Activated CD4-positive, alpha-beta memory T cell treated with anti-CD3 and anti-CD28 coated beads, Interleukin-2, amount 10 ng/mL, durations not matched to agents 7 days and 5 days (primary cell): ENCODE measurements around the gene GRB14. TPM values are rescaled to one million over a fixed set of nuclear protein-coding genes. Genes with fewer than 3 reads are reported as not detected.

Experiments
- CTCF ChIA-PET: fragments of 350-600 bp; sonication (Branson Sonifier 250); formaldehyde crosslinking; loops from one replicate; lab custom pipeline; 2021; ENCODE audit warnings: antibody characterized with exemption, inconsistent platforms; lab: Charles Lee
- POLR2A ChIA-PET: fragments of 350-600 bp; sonication (Branson Sonifier 250); formaldehyde crosslinking; loops from one replicate; lab custom pipeline; 2021; ENCODE audit warnings: antibody characterized with exemption; lab: Charles Lee
- DNase-seq: peaks from one replicate; pipeline ENCODE4 v3.0.0-alpha.2; 2020
- H3K27ac Mint-ChIP-seq: one replicate; pipeline ENCODE4 v1.8.0; 2021; ENCODE audit warnings: mild to moderate bottlenecking, mixed read lengths
- H3K27me3 Mint-ChIP-seq: one replicate; pipeline ENCODE4 v1.8.0; 2021; ENCODE audit warnings: mixed read lengths
- H3K36me3 Mint-ChIP-seq: one replicate; pipeline ENCODE4 v1.8.0; 2021; ENCODE audit warnings: low read depth, mixed read lengths
- H3K4me1 Mint-ChIP-seq: one replicate; pipeline ENCODE4 v1.8.0; 2021; ENCODE audit warnings: mixed read lengths
- H3K4me3 Mint-ChIP-seq: one replicate; pipeline ENCODE4 v1.8.0; 2021; ENCODE audit warnings: mild to moderate bottlenecking, mixed read lengths
- H3K9me3 Mint-ChIP-seq: one replicate; pipeline ENCODE4 v1.8.0; 2021; ENCODE audit warnings: mixed read lengths
- total RNA-seq, 2 experiments: library from RNA; stranded (reverse); gene quantifications; one replicate each; pipeline ENCODE4 v1.2.3, GENCODE V29; 2021

The GRB14 gene
- total RNA-seq, 2 experiments from 2014 or later, result not detected

DNA sequence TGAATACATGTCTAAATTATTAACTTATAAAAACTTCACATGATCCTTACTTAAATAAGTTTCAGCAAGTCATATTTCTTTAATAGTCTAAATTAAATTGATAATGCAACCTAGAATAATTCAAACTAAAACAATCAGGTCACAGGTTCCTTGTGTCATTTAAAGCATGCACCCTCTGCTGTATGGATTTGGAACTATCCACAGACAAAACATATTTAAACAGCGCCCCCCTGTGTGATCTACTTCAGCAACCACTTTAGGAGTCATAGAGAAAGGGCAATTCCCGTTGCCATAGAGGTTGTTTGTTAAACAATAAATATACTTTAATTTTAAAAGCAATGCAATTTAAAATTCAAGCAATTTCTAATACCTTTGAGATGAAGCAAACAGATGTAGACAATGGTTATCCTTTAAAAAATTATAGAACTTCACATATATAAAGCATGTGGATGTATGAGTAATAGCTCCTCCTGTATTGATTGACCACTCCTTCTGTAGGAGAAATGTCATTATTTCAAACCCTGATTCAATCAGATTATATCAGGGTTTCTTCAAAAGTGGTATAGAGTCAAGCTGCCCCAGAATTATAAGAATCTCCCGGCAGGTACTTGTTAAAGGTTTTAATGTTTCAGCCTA is 21.2 kb downstream of the GRB14 start:
- DNase-seq, result no peak
- CTCF ChIA-PET, result no interaction called here
- Mint-ChIP-seq H3K9me3 (no peaks in the 10 kb centered on the region), H3K27ac (no peak overlapping the region), H3K36me3 (no peaks in the 10 kb centered on the region), H3K4me1 (no peaks in the 10 kb centered on the region), H3K4me3 (no peak overlapping the region), H3K27me3 (no peaks in the 10 kb centered on the region)
- POLR2A ChIA-PET, result no interaction called here

DNA sequence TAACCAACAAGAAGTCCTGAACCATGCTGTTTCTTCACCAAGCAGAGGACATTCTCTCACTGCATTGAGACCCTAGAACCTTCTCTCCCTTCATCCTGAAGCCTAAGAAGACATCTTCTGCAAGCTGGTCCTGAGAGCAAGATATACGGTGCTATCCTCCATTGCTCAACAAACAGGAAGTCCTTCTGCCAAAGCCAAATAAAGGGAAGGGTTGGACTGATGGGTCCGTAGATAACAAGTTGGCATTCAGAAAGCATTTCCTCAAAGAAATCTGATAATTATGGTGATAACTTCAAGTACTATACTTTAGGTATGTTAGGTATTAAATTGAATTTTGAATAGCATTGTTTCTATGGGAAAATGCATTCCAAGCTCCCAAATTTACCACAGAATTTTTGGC is 23.3 kb downstream of the GRB14 start:
- H3K27me3 Mint-ChIP-seq, result no peaks in the 10 kb centered on the region
- no peaks in the 10 kb centered on the region for H3K36me3 Mint-ChIP-seq
- H3K27ac Mint-ChIP-seq, result no peak overlapping the region
- POLR2A ChIA-PET, result no interaction called here
- CTCF ChIA-PET, result no interaction called here
- no peak overlapping the region for H3K4me3 Mint-ChIP-seq
- no peaks in the 10 kb centered on the region for H3K9me3 Mint-ChIP-seq
- H3K4me1 Mint-ChIP-seq, result no peaks in the 10 kb centered on the region
- no peak for DNase-seq

DNA sequence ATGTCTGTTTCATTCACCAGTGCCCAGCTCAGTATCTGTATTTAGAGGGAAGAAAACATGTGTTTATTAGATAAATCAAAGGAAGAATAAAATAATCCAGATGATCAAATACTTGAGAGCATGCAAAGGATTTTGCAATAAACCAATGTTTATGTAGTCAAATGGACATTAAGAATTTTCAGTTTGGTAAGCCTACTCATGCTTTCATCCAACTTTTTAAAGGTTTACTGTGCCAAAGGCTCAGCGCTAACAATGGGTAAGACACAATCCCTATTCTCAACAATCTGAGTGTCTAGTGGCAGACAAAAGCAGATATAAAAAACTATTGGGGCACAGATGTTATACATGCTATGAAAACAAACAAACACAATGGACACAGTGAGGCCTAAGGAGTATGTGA is 26.3 kb downstream of the GRB14 start:
- ChIA-PET POLR2A (no interaction called here), CTCF (no interaction called here)
- no peaks in the 10 kb centered on the region for H3K36me3 Mint-ChIP-seq
- no peaks in the 10 kb centered on the region for H3K4me1 Mint-ChIP-seq
- H3K9me3 Mint-ChIP-seq, result peaks cover 2% of the 10 kb centered on the region
- no peak overlapping the region for H3K27ac Mint-ChIP-seq
- no peaks in the 10 kb centered on the region for H3K27me3 Mint-ChIP-seq
- H3K4me3 Mint-ChIP-seq, result no peak overlapping the region
- no peak for DNase-seq

DNA sequence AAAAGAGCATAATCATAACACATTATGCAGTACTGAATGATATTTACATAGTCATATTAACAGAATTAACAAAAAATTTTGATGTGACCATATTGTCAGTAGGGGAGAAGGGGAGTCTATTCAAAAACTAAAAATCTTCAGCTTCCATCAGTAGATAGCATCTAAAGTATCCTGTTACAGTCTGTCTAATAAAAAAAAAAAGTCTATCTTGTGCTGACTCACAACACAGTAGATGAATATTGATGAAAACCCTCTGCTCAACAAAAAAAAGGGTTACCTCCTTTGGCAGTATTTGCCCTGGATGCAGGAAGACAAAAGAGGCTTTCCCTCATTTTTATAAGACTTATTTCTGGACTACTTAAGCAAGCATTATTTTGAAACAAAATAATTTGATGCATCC is 27.3 kb downstream of the GRB14 start:
- H3K4me3 Mint-ChIP-seq, result no peak overlapping the region
- DNase-seq, result no peak
- no peak overlapping the region for H3K27ac Mint-ChIP-seq
- H3K9me3 Mint-ChIP-seq, result peaks cover 2% of the 10 kb centered on the region
- ChIA-PET POLR2A (no interaction called here), CTCF (no interaction called here)
- H3K36me3 Mint-ChIP-seq, result no peaks in the 10 kb centered on the region
- H3K4me1 Mint-ChIP-seq, result no peaks in the 10 kb centered on the region
- H3K27me3 Mint-ChIP-seq, result no peaks in the 10 kb centered on the region

DNA sequence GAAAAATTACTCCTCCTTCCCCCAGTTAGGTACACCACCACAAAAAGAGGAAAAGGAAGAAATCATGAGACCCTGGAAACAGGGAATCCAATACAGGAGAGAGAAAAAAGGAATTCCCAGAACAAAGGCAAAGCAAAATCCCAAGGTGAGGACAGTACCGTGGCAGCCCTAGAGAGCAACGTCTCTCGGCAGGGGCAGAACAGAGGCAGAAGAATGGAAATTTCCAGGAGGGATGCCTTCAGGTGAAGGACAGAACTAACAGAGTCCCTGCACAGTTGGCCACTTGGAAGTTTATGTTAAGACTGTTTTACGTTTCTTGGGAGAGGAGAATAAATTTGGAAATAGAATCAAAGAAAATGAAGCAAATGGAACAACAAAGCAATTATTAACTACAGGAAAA is 27.7 kb downstream of the GRB14 start:
- ChIA-PET POLR2A (no interaction called here), CTCF (no interaction called here)
- Mint-ChIP-seq H3K27me3 (no peaks in the 10 kb centered on the region), H3K4me1 (no peaks in the 10 kb centered on the region), H3K27ac (no peak overlapping the region), H3K36me3 (no peaks in the 10 kb centered on the region), H3K9me3 (peaks cover 2% of the 10 kb centered on the region), H3K4me3 (no peak overlapping the region)
- no peak for DNase-seq

DNA sequence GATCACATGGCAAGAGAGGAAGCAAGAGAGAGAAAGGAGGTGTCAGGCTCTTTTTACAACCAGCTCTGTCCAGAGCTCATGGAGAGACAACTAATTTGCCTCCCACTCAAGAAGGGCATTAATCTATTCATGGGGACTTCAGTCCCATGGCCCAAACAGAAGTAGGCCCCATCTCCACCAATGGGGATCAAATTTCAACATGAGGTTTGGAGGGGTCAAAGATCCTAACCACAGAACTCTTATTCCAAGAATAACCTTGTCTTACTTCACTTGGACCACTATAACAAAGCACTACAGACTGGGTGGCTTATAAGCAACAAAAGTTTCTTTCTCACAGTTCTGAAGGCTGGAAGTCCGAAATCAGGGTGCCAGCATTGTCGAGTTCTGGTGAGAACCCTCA is 31.8 kb downstream of the GRB14 start:
- Mint-ChIP-seq H3K4me1 (no peaks in the 10 kb centered on the region), H3K9me3 (peaks cover 4% of the 10 kb centered on the region), H3K27me3 (no peaks in the 10 kb centered on the region), H3K4me3 (no peak overlapping the region), H3K27ac (no peak overlapping the region), H3K36me3 (no peaks in the 10 kb centered on the region)
- CTCF ChIA-PET, result no interaction called here
- DNase-seq, result no peak
- POLR2A ChIA-PET, result no interaction called here

DNA sequence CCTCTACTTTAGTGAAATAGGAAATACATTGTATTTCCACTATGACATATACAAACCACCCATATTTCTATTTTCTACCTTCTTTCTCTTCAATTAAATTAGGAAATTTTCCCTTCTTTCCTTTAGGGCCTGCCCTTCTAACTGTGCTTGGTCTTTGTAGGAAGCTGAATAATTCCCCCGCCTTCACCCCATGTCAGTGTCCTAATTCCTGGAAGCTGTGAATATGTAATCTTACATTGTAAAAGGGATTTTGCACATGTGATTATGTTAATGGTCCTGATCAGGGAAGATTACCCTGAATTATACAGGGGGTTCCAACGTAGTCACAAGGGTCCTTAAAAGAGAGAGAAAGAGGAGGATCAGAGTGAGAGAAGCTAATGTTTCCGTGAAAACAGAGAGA is 40.2 kb downstream of the GRB14 start:
- H3K4me3 Mint-ChIP-seq, result no peak overlapping the region
- no peak overlapping the region for H3K27ac Mint-ChIP-seq
- ChIA-PET POLR2A (no interaction called here), CTCF (no interaction called here)
- H3K9me3 Mint-ChIP-seq, result peaks cover 6% of the 10 kb centered on the region
- no peaks in the 10 kb centered on the region for H3K4me1 Mint-ChIP-seq
- no peaks in the 10 kb centered on the region for H3K27me3 Mint-ChIP-seq
- H3K36me3 Mint-ChIP-seq, result no peaks in the 10 kb centered on the region
- DNase-seq, result no peak

DNA sequence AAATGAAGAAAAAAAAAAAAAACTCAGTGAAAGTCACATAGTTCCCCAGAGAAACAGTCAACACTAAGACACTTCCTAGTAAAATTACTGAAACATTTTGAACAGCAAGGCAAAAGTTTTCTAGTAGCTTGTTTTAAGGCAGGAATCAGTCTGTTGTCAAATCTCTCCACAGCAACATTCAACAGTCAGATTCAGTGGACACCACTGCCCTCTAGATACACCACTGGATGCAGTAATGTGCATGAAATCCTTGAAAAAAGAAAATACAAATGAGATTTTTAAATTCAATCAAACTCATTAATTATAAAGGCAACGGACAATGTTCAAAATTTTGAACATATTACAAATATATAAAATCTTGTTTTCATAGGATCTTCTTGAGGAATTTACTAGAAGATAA is 46.4 kb downstream of the GRB14 start:
- Mint-ChIP-seq H3K27ac (no peak overlapping the region), H3K4me1 (no peaks in the 10 kb centered on the region), H3K4me3 (no peak overlapping the region), H3K9me3 (no peaks in the 10 kb centered on the region), H3K36me3 (no peaks in the 10 kb centered on the region), H3K27me3 (no peaks in the 10 kb centered on the region)
- ChIA-PET CTCF (no interaction called here), POLR2A (no interaction called here)
- DNase-seq, result no peak

DNA sequence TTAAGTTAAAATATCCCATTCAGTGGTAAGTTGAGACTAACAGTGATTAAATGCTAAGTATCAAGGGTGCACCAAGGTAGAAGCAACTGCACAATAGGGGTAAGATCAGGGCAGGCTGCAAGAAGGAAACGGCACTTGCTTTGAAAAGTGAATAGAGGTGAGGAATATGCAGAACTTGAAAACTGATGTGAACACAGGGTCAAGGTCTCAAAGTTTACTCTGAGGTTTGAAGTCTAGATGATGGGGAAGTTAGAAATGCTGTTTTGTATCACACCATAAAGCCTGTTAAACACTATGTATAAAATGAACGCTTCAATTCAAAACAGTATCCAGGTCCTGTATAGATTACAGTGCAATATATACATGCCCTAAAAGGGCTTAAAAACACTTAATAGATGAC is 50.8 kb downstream of the GRB14 start:
- no peak for DNase-seq
- no peaks in the 10 kb centered on the region for H3K4me1 Mint-ChIP-seq
- no peak overlapping the region for H3K4me3 Mint-ChIP-seq
- H3K27me3 Mint-ChIP-seq, result no peaks in the 10 kb centered on the region
- no peaks in the 10 kb centered on the region for H3K9me3 Mint-ChIP-seq
- no peak overlapping the region for H3K27ac Mint-ChIP-seq
- ChIA-PET CTCF (no interaction called here), POLR2A (no interaction called here)
- no peaks in the 10 kb centered on the region for H3K36me3 Mint-ChIP-seq

DNA sequence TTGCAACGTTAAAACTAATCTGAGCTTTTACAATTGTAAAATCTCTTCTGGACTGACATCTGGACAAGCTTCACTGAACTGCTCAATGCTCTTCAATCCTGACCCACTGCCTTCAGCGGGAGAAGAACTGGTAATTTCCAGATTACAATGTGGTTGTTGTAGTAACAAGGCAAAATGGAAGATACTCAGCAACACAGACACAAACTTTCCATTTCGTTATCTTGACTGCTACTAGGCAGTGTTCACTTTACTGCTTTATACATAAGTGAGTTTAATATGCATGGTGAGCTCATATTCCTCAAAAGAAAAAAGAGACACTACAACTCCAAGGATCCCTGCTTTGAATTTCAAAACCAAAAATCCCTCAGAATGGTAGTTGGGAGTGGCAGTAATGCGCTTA is 51.9 kb downstream of the GRB14 start:
- Mint-ChIP-seq H3K4me3 (no peak overlapping the region), H3K36me3 (no peaks in the 10 kb centered on the region), H3K27ac (no peak overlapping the region), H3K27me3 (no peaks in the 10 kb centered on the region), H3K9me3 (no peaks in the 10 kb centered on the region), H3K4me1 (no peaks in the 10 kb centered on the region)
- no peak for DNase-seq
- POLR2A ChIA-PET, result no interaction called here
- CTCF ChIA-PET, result interaction anchor here (1.4 kb wide), 1 partner anchor 9 kb away, joined by 3 read pairs; no protein-coding TSS in a partner anchor

DNA sequence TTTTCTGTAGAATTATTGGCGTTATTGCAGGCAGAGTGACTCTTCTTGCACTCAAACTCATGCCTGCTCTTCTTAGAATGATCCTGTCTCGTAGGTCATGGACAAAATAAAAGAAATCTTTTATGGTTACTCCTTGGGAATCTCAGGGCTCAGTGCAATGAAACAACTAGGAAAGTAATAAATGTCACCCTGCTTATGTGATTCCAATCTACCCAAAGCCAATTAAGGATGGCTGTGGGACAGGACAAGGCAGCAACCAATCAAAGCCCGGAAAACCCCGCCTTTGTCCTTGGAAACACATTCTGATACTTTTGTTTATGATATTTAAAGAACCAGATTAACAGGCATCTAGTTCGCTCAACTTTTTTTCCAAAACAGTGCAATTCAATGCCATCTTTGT is 53.0 kb downstream of the GRB14 start:
- no peak overlapping the region for H3K27ac Mint-ChIP-seq
- no peaks in the 10 kb centered on the region for H3K27me3 Mint-ChIP-seq

DNA sequence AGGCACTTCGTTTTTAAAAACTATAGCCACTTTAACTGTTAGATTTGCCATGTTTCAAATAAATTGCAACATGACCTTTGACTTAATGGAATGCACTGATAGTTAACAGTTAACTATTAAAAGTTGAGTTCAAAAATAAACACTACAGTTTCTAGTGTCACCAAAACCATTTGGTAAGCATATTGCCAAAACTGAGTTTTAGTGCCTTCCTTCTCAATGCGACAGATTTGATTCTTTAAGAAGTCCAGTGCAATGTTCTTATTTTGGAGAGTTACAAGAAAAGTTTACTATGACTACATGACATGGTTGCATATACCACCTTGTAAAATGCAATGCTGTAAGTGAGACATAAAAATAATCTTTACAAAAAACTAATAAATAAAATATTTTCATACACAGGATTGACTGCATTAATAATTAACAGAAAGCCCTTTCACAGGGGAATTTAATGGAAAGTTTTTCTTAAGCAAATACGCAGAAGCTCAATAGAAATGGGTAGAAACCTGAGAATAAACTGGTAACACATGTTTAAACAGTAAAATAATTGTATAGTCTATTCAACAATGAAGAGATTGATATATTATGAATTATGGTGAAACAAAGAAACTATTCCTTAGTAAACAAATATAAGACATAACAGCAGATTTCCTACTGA is 53.8 kb downstream of the GRB14 start:
- Mint-ChIP-seq H3K36me3 (no peaks in the 10 kb centered on the region), H3K27ac (no peak overlapping the region), H3K4me1 (no peaks in the 10 kb centered on the region), H3K4me3 (no peak overlapping the region), H3K27me3 (no peaks in the 10 kb centered on the region), H3K9me3 (no peaks in the 10 kb centered on the region)
- no peak for DNase-seq
- ChIA-PET CTCF (interaction anchor here (0.7 kb wide), 1 partner anchor 12 kb away, joined by 4 read pairs; no protein-coding TSS in a partner anchor), POLR2A (no interaction called here)

More for the DNA sequence above, 53.0 kb downstream of the GRB14 start:
- Mint-ChIP-seq H3K4me3 (no peak overlapping the region), H3K36me3 (no peaks in the 10 kb centered on the region), H3K9me3 (no peaks in the 10 kb centered on the region), H3K4me1 (no peaks in the 10 kb centered on the region)
- DNase-seq, result no peak
- CTCF ChIA-PET, result no interaction called here
- POLR2A ChIA-PET, result no interaction called here

DNA sequence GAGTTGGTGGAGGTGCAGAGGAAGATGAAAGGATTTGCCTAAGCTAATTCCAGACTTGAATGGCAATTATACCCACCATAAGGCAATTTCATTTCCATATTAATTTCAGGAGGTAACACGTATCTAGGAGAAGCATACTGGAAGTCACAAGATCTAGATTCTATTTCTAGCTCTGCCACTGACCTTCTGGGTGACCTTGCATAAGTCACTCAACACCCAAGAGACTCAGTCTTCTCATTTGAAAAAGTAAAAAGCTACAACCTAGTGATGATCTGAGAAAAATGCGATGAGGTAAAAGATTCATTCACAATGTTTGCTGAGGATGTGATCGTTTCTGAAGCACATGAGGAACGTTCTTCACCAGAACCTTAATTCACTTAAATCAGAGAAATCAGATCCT is 55.9 kb downstream of the GRB14 start:
- H3K36me3 Mint-ChIP-seq, result no peaks in the 10 kb centered on the region
- ChIA-PET CTCF (no interaction called here), POLR2A (no interaction called here)
- H3K4me3 Mint-ChIP-seq, result no peak overlapping the region
- no peaks in the 10 kb centered on the region for H3K9me3 Mint-ChIP-seq
- no peak overlapping the region for H3K27ac Mint-ChIP-seq
- no peak for DNase-seq
- H3K27me3 Mint-ChIP-seq, result no peaks in the 10 kb centered on the region
- no peaks in the 10 kb centered on the region for H3K4me1 Mint-ChIP-seq

DNA sequence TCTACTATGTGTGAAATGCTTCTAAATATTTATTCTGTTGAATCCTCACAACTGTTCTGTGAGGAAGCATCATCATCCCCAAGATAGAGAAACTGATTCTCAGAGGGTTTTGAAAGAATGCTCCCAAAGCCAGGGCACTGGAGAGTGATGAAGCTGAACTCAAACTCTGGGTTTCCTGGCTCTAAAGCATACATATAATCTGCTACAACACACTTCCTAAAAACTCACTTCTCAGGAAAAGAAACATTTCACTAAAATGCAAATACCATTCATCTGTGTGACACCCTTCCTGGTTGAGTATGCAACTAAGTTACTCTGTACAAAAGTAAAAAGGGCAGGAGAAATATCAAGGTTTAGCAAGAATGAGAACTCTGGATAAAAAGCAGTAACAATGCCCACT is 58.6 kb downstream of the GRB14 start:
- Mint-ChIP-seq H3K36me3 (no peaks in the 10 kb centered on the region), H3K4me3 (no peak overlapping the region), H3K9me3 (no peaks in the 10 kb centered on the region), H3K27me3 (no peaks in the 10 kb centered on the region), H3K4me1 (no peaks in the 10 kb centered on the region), H3K27ac (no peak overlapping the region)
- ChIA-PET CTCF (no interaction called here), POLR2A (no interaction called here)
- no peak for DNase-seq
